Activated CD8-positive, alpha-beta memory T cell treated with anti-CD3 and anti-CD28 coated beads, Interleukin-2, amount 50 U/mL, for 1 hour (primary cell): ENCODE data around the gene ZC3H12C.
"Not testable (repeated sequence)": the region's sequence is repeated elsewhere in the genome, so short reads cannot be mapped to it uniquely, and the experiment has no call there.

ENCODE experiments used
- DNase-seq: peaks from one replicate; pipeline ENCODE4 v3.0.0-alpha.2; 2020; ENCODE audit errors: extremely low read depth

Gene ZC3H12C

GRCh38 chr11:110184456-110184855 lies 91.3 kb downstream of the ZC3H12C start:
- DNase-seq: no peak

- no peak for DNase-seq
These were observed 92.0 kb downstream of the ZC3H12C start for GRCh38 chr11:110185121-110185591.

- DNase-seq: no peak
These were observed 92.4 kb downstream of the ZC3H12C start for GRCh38 chr11:110185599-110185998.

GRCh38 chr11:110186456-110186855 lies 93.3 kb downstream of the ZC3H12C start:
- DNase-seq: no peak

GRCh38 chr11:110186867-110187266 lies 93.7 kb downstream of the ZC3H12C start:
- DNase-seq: no peak

GRCh38 chr11:110187731-110188130 lies 94.5 kb downstream of the ZC3H12C start:
- DNase-seq: no peak

GRCh38 chr11:110190885-110191284 lies 97.7 kb downstream of the ZC3H12C start:
- no peak for DNase-seq

GRCh38 chr11:110192604-110193282 lies 99.6 kb downstream of the ZC3H12C start:
- not testable (repeated sequence) for DNase-seq

- DNase-seq: not testable (repeated sequence)
These were observed 101.1 kb downstream of the ZC3H12C start for GRCh38 chr11:110194211-110194766.

GRCh38 chr11:110196241-110196754 lies 103.1 kb downstream of the ZC3H12C start:
- no peak for DNase-seq

GRCh38 chr11:110196884-110197420 lies 103.8 kb downstream of the ZC3H12C start:
- no peak for DNase-seq

GRCh38 chr11:110198031-110198729 lies 105.0 kb downstream of the ZC3H12C start:
- no peak for DNase-seq

- no peak for DNase-seq
These were observed 106.2 kb downstream of the ZC3H12C start for GRCh38 chr11:110199184-110199981.

- DNase-seq: no peak
These were observed 107.0 kb downstream of the ZC3H12C start for GRCh38 chr11:110200241-110200640.

GRCh38 chr11:110200836-110201235 lies 107.6 kb downstream of the ZC3H12C start:
- DNase-seq: no peak

- no peak for DNase-seq
These were observed 113.9 kb downstream of the ZC3H12C start for GRCh38 chr11:110207123-110207522.

GRCh38 chr11:110208678-110209312 lies 115.6 kb downstream of the ZC3H12C start:
- not testable (repeated sequence) for DNase-seq

- not testable (repeated sequence) for DNase-seq
These were observed 116.1 kb downstream of the ZC3H12C start for GRCh38 chr11:110209313-110209694.

GRCh38 chr11:110217223-110217877 lies 124.2 kb downstream of the ZC3H12C start:
- DNase-seq: no peak

GRCh38 chr11:110217936-110218335 lies 124.7 kb downstream of the ZC3H12C start:
- no peak for DNase-seq
